Endothelial cell of umbilical vein (primary cell): ENCODE results near the gene SYNDIG1. TPM values are rescaled to one million over a fixed set of nuclear protein-coding genes. Genes with fewer than 3 reads are reported as not detected.

Experiments
- BruUV-seq: library from RNA; stranded (reverse); fragments of 400-500 nt; replicated peaks from 2 replicates; lab custom pipeline; 2021; lab: Mats Ljungman, UMichigan
- CTCF ChIA-PET: fragments of 300-600, 350-600 bp; sonication (Branson Sonifier 250); formaldehyde crosslinking; loops from one replicate; lab custom pipeline; 2021; ENCODE audit warnings: antibody characterized with exemption, inconsistent platforms; lab: Charles Lee
- POLR2A ChIA-PET: fragments of 300-600, 350-600 bp; sonication (Branson Sonifier 250); formaldehyde crosslinking; loops from one replicate; lab custom pipeline; 2021; ENCODE audit warnings: antibody characterized with exemption, inconsistent platforms; lab: Charles Lee
- DNase-seq: peaks from one replicate; pipeline ENCODE4 v3.0.0-alpha.2; 2011; ENCODE audit warnings: low read depth, low spot score
- FAIRE-seq: peaks from 2 replicates; lab custom pipeline; 2011; peaks lifted over from hg19 to GRCh38; lab: Jason Lieb, UNC
- H2AFZ ChIP-seq: 2 replicates; pipeline ENCODE4 v1.6.0; 2012; ENCODE audit warnings: low read depth, low read length, control low read depth, inconsistent platforms
- H3K27ac ChIP-seq: 2 replicates; pipeline ENCODE4 v1.5.1; 2011; ENCODE audit warnings: low read depth, mild to moderate bottlenecking, control low read depth, low read length, moderate library complexity; ENCODE audit not compliant: insufficient read depth
- H3K27me3 ChIP-seq, 2 experiments: 2 replicates each; pipeline versions ENCODE4 v1.6.0 to v1.6.1; 2011; ENCODE audit warnings: low read length in 2 of 2, mixed read lengths in 1 of 2; ENCODE audit not compliant: control insufficient read depth in 2 of 2, insufficient read depth in 2 of 2
- H3K36me3 ChIP-seq, 2 experiments: 2 replicates in 1 of 2; 3 replicates in 1 of 2; pipeline ENCODE4 v1.5.1; 2011; ENCODE audit warnings: low read length in 2 of 2, mild to moderate bottlenecking in 1 of 2, moderate library complexity in 1 of 2; ENCODE audit not compliant: control insufficient read depth in 2 of 2, insufficient read depth in 2 of 2; ENCODE audit errors: extremely low read depth in 1 of 2
- H3K4me1 ChIP-seq: 3 replicates; pipeline ENCODE4 v1.5.1; 2011; ENCODE audit warnings: mild to moderate bottlenecking, low read length; ENCODE audit not compliant: control insufficient read depth, insufficient read depth; ENCODE audit errors: extremely low read depth
- H3K4me2 ChIP-seq: 2 replicates; pipeline ENCODE4 v1.6.1; 2011; ENCODE audit warnings: low read length, control low read depth, mixed read lengths; ENCODE audit not compliant: insufficient read depth
- H3K4me3 ChIP-seq, 3 experiments: fragments of 200-600 bp in 1 of 3; sonication (generic), shearing (Covaris generic) in 1 of 3; replicated peaks in 1 of 3; 2 replicates each; pipeline ENCODE4 v1.5.1; 2011 to 2016; ENCODE audit warnings: control low read depth in 3 of 3, low read length in 3 of 3, mild to moderate bottlenecking in 2 of 3, inconsistent platforms in 1 of 3, low read depth in 1 of 3, moderate library complexity in 1 of 3; ENCODE audit not compliant: insufficient read depth in 1 of 3
- H3K79me2 ChIP-seq: 2 replicates; pipeline ENCODE4 v1.6.0; 2012; ENCODE audit warnings: low read length, inconsistent platforms; ENCODE audit not compliant: control insufficient read depth, insufficient read depth
- H3K9ac ChIP-seq: replicated peaks from 2 replicates; pipeline ENCODE3; 2011; ENCODE audit warnings: low read length, control low read depth; ENCODE audit not compliant: insufficient read depth; ENCODE audit errors: extremely low read depth
- H3K9me1 ChIP-seq: replicated peaks from 3 replicates; pipeline ENCODE4 v1.6.0; 2011; ENCODE audit warnings: mild to moderate bottlenecking, low read length; ENCODE audit not compliant: control insufficient read depth, insufficient read depth; ENCODE audit errors: extremely low read depth
- H3K9me3 ChIP-seq: replicated peaks from 2 replicates; pipeline ENCODE4 v1.5.1; 2012; ENCODE audit warnings: low read length, inconsistent platforms; ENCODE audit not compliant: control insufficient read depth, insufficient read depth
- H4K20me1 ChIP-seq: replicated peaks from 2 replicates; pipeline ENCODE3; 2011; ENCODE audit warnings: mild to moderate bottlenecking, low read length; ENCODE audit not compliant: control insufficient read depth, insufficient read depth; ENCODE audit errors: extremely low read depth
- CTCF ChIP-seq, 2 donors: IDR thresholded peaks; 1 replicate in 1 of 2; 2 replicates in 1 of 2; pipeline ENCODE4 v1.5.1; 2011; ENCODE audit warnings: low read length in 2 of 2, mild to moderate bottlenecking in 2 of 2, moderate library complexity in 2 of 2, control low read depth in 1 of 2, inconsistent platforms in 1 of 2, low read depth in 1 of 2; ENCODE audit not compliant: insufficient read depth in 1 of 2; ENCODE audit errors: extremely low read depth in 1 of 2
- EZH2 ChIP-seq: IDR thresholded peaks from 2 replicates; pipeline ENCODE4 v1.6.1; 2012; ENCODE audit warnings: borderline replicate concordance, low read depth, mild to moderate bottlenecking, moderate library complexity, low read length, inconsistent platforms; ENCODE audit not compliant: severe bottlenecking
- FOS ChIP-seq: IDR thresholded peaks from 2 replicates; pipeline ENCODE4 v1.6.1; 2011; ENCODE audit warnings: mild to moderate bottlenecking, low read length, moderate library complexity, borderline replicate concordance; ENCODE audit not compliant: insufficient read depth
- GATA2 ChIP-seq: IDR thresholded peaks from 2 replicates; pipeline ENCODE4 v1.7.0; 2011; ENCODE audit warnings: low read depth, mild to moderate bottlenecking, moderate library complexity, mixed read lengths, low read length; ENCODE audit not compliant: insufficient read length, insufficient read depth
- JUN ChIP-seq: IDR thresholded peaks from 2 replicates; pipeline ENCODE4 v1.6.1; 2011; ENCODE audit warnings: borderline replicate concordance, low read depth; ENCODE audit not compliant: insufficient read length, insufficient read depth
- MAX ChIP-seq: IDR thresholded peaks from 2 replicates; pipeline ENCODE4 v1.6.1; 2011; ENCODE audit not compliant: insufficient read depth, insufficient read length
- MYC ChIP-seq: IDR thresholded peaks from one replicate; pipeline ENCODE4 v1.6.1; 2011; ENCODE audit warnings: mild to moderate bottlenecking, low read depth, low read length
- POLR2A ChIP-seq: IDR thresholded peaks from 2 replicates; pipeline ENCODE4 v1.6.1; 2012; ENCODE audit warnings: low read depth, mild to moderate bottlenecking, control low read depth, low read length
- POLR2AphosphoS5 ChIP-seq: IDR thresholded peaks from 2 replicates; pipeline ENCODE4 v1.6.1; 2012; ENCODE audit warnings: low read depth, mild to moderate bottlenecking, control low read depth, low read length, moderate library complexity; ENCODE audit not compliant: insufficient read depth
- dilution Hi-C: fragments of 300-500 bp; cut with MboI; formaldehyde crosslinking; loops from one replicate; pipeline ENCODE4 v1.15.0; 2019; ENCODE audit warnings: low sequenced_read_pairs; ENCODE audit not compliant: extremely low pct_ligation_motif_present
- intact Hi-C: fragments of 100-400 bp; cut with micrococcal nuclease; formaldehyde crosslinking; loops from one replicate; pipeline ENCODE4 v1.10.0; 2022
- polyA plus RNA-seq, 4 experiments: library from polyadenylated mRNA; depleted of rRNA in 3 of 4; stranded (reverse) in 3 of 4; unstranded in 1 of 4; fragments of >200 nt; gene quantifications; 2 replicates each; pipeline versions ENCODE4 v1.2.1 to v1.2.3, GENCODE V29; 2011 to 2012; ENCODE audit warnings: missing spikeins in 1 of 4
- total RNA-seq: library from RNA; stranded (reverse); gene quantifications from 2 replicates; pipeline ENCODE4 v1.2.3, GENCODE V29; 2021

SYNDIG1 gene
- total and polyA plus RNA-seq, 2 donors (not counting 3 experiments of a cell fraction or from before 2014, with no cell fraction given) = not detected

DNA sequence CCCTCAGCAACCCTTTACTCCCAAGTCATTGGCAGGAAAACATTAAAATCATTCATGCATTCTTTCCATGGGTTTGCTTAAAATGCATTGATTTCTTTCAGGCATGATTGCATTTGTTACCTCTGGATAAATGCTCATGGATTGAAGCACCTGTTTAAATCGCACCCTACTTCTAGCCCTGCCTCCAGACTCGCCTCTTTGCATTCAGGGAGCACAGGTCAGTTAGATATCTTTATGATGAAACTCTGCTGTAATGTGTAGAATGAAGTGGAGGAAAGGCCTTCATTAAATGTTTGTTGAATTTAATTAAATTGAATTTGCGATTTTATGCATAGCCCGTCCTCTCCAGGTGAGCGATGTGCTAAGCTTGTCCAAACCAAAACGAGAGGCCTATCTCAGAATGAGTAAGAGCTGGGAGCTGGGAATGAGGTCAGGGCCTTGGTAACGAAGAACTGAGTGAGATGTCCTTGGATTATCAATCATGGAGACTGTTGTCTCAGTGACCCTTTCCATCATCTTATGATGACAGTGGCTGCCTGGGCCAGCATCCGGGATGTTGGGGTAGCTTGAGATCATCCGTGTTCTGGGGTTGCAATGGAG, 210.1 kb downstream of the SYNDIG1 start:
- Histone ChIP-seq H2AFZ (no peak overlapping the region), H3K4me1 (no peaks in the 10 kb centered on the region), H3K79me2 (no peaks in the 10 kb centered on the region), H3K4me3 (no peak overlapping the region), H3K9ac (no peak overlapping the region), H3K27me3 (no peaks in the 10 kb centered on the region), H3K4me2 (no peak overlapping the region), H4K20me1 (no peaks in the 10 kb centered on the region), H3K36me3 (no peaks in the 10 kb centered on the region), H3K9me3 (peaks cover 5% of the 10 kb centered on the region), H3K9me1 (no peaks in the 10 kb centered on the region), H3K27ac (no peak overlapping the region)
- DNase-seq = no peak
- CTCF ChIA-PET = no interaction called here
- POLR2A ChIA-PET = no interaction called here
- no peak for TF ChIP-seq MAX
- no peak for TF ChIP-seq EZH2
- no peak for TF ChIP-seq FOS
- no peak for TF ChIP-seq JUN
- no peak for TF ChIP-seq MYC
- TF ChIP-seq CTCF (IDR thresholded peaks at IDR 0.05; ENCODE audit: extremely low read depth in 1 of 2, insufficient read depth in 1 of 2, low read depth in 1 of 2, low read length in 2 of 2) = no peak
- TF ChIP-seq POLR2A = no peak
- no peak for TF ChIP-seq POLR2AphosphoS5
- no peak for TF ChIP-seq GATA2
- intact Hi-C loops = no loop called here
- dilution Hi-C loops = no loop called here
- BruUV-seq = no TSS peak
- no peak for FAIRE-seq
